Psoas muscle (tissue), 8 donors: ENCODE data around the gene ROBO1. TPM values are rescaled to one million over a fixed set of nuclear protein-coding genes. Genes with fewer than 3 reads are reported as not detected.

Experiments used
- ATAC-seq, 4 donors: fragments of 200-7000 bp; cut with Tn5 transposase; one replicate each; pipeline ENCODE4 v1.9.1; 2020; ENCODE audit warnings: moderate library complexity in 3 of 4, mild to moderate bottlenecking in 2 of 4
- DNase-seq, 2 donors: peaks; one replicate each; pipeline ENCODE4 v3.0.0-alpha.2; 2020
- H3K27ac ChIP-seq: fragments of 200-600 bp; one replicate; pipeline ENCODE4 v1.8.0; 2022
- H3K27me3 ChIP-seq, 3 donors: fragments of 200-600 bp in 1 of 3; one replicate each; pipeline versions ENCODE4 v1.6.1 to v1.8.0; 2013 to 2022; ENCODE audit warnings: low read length in 2 of 3, mild to moderate bottlenecking in 2 of 3, moderate library complexity in 1 of 3; ENCODE audit not compliant: insufficient read depth in 3 of 3
- H3K36me3 ChIP-seq, 2 donors: fragments of 200-600 bp in 1 of 2; one replicate each; pipeline versions ENCODE4 v1.6.1 to v1.8.0; 2013 to 2022; ENCODE audit warnings: low read depth in 1 of 2, mild to moderate bottlenecking in 1 of 2, moderate library complexity in 1 of 2; ENCODE audit not compliant: insufficient read depth in 1 of 2
- H3K4me1 ChIP-seq: fragments of 200-600 bp; one replicate; pipeline ENCODE4 v1.8.0; 2022
- H3K4me3 ChIP-seq: fragments of 200-600 bp; one replicate; pipeline ENCODE4 v1.8.0; 2022; ENCODE audit warnings: mild to moderate bottlenecking
- H3K9me3 ChIP-seq: fragments of 200-600 bp; one replicate; pipeline ENCODE4 v1.8.0; 2022
- WGBS, 3 donors: extraction: QIAGEN DNeasy Blood & Tissue Kit; methylation state at CpG; one replicate each; pipeline versions ENCODE4 v1.1.6 to v1.1.7; 2013; 5-methylcytosine and 5-hydroxymethylcytosine counted together
- intact Hi-C, 2 donors: fragments of 100-400 bp; cut with DNase I; formaldehyde crosslinking; loops; one replicate each; pipeline versions ENCODE4 v1.11.0 to v1.14.2; 2022
- polyA plus RNA-seq, 3 donors: library from polyadenylated mRNA; stranded (reverse); fragments of 200-250 nt; gene quantifications; one replicate each; pipeline ENCODE4 v1.2.3, GENCODE V29; 2013
- total RNA-seq, 4 donors: library from RNA; stranded (reverse); fragmentation: NEBNext Ultra II Directional in 2 of 4; extraction: Animal tissue kit (Norgen Biotek cat#: 25700) in 2 of 4; gene quantifications; one replicate each; pipeline versions ENCODE4 v1.2.1 to v1.2.4, GENCODE V29; 2021 to 2023
- TF ChIP-seq, protein P1 (sequence below): fragments of 200-600 bp; IDR thresholded peaks from one replicate; pipeline ENCODE4 v1.8.0; 2022; ENCODE audit warnings: antibody characterized with exemption
- donor health status: healthy with polysubstance abuse.
- donor health status: DM: no; HTN: no; CAD: no; lungs with moderate emphysema.
- donor health status: Bipolar disorder and iron deficiency.
- donor health status: healthy.
- donor health status: DM: yes; HTN: yes; CAD: no.
- donor health status: DM: no; HTN: no; CAD: no.
- donor health status: DM: no; HTN: no; CAD: no.
- donor health status: DM: yes; HTN: yes; CAD: no.

ROBO1 gene
- total and polyA plus RNA-seq, 7 donors, result 0.52 to 14.0 (median 4.9) TPM

- Histone ChIP-seq H3K27me3 (no peaks in the 10 kb centered on the region), H3K36me3 (no peaks in the 10 kb centered on the region), H3K4me1 (no peaks in the 10 kb centered on the region), H3K27ac (no peak overlapping the region), H3K9me3 (peaks cover 5% of the 10 kb centered on the region), H3K4me3 (no peak overlapping the region)
- 60 to 75% (median 72%) methylated on average over 2 of the region's 2 CpGs for WGBS, 3 donors
- ATAC-seq, result peak in 2 of 4 donors; percentile 34 to 55
- no peak for DNase-seq
- TF ChIP-seq, protein P1, sequence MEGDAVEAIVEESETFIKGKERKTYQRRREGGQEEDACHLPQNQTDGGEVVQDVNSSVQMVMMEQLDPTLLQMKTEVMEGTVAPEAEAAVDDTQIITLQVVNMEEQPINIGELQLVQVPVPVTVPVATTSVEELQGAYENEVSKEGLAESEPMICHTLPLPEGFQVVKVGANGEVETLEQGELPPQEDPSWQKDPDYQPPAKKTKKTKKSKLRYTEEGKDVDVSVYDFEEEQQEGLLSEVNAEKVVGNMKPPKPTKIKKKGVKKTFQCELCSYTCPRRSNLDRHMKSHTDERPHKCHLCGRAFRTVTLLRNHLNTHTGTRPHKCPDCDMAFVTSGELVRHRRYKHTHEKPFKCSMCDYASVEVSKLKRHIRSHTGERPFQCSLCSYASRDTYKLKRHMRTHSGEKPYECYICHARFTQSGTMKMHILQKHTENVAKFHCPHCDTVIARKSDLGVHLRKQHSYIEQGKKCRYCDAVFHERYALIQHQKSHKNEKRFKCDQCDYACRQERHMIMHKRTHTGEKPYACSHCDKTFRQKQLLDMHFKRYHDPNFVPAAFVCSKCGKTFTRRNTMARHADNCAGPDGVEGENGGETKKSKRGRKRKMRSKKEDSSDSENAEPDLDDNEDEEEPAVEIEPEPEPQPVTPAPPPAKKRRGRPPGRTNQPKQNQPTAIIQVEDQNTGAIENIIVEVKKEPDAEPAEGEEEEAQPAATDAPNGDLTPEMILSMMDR, result no peak
- intact Hi-C loops, result no loop called here
Observed at GRCh38 chr3:78941587-78941986, 826.2 kb downstream of the ROBO1 start.

GRCh38 chr3:78940626-78941025, 827.2 kb downstream of the ROBO1 start:
- 89 to 92% (median 90%) methylated on average over 4 of the region's 4 CpGs for WGBS, 3 donors
- intact Hi-C loops, result no loop called here

GRCh38 chr3:78940128-78940527, 827.7 kb downstream of the ROBO1 start:
- ATAC-seq (no peak), DNase-seq (no peak)
- Histone ChIP-seq H3K36me3 (no peaks in the 10 kb centered on the region), H3K4me1 (no peaks in the 10 kb centered on the region), H3K4me3 (no peak overlapping the region), H3K27ac (no peak overlapping the region), H3K27me3 (no peaks in the 10 kb centered on the region), H3K9me3 (peaks cover 5% of the 10 kb centered on the region)
- intact Hi-C loops, result no loop called here
- TF ChIP-seq, protein P1, result no peak
- WGBS, 3 donors, result 59 to 87% (median 62%) methylated on average over 2 of the region's 2 CpGs

More at GRCh38 chr3:78940626-78941025, 827.2 kb downstream of the ROBO1 start:
- ATAC-seq, result no peak
- no peak for DNase-seq
- Histone ChIP-seq H3K4me3 (no peak overlapping the region), H3K36me3 (no peaks in the 10 kb centered on the region), H3K4me1 (no peaks in the 10 kb centered on the region), H3K27ac (no peak overlapping the region), H3K9me3 (peaks cover 5% of the 10 kb centered on the region), H3K27me3 (no peaks in the 10 kb centered on the region)
- TF ChIP-seq, protein P1, result no peak

- H3K36me3 ChIP-seq, result no peaks in the 10 kb centered on the region
- H3K4me3 ChIP-seq, result no peak overlapping the region
- intact Hi-C loops, result no loop called here
- no peaks in the 10 kb centered on the region for H3K4me1 ChIP-seq
- no peak overlapping the region for H3K27ac ChIP-seq
- ATAC-seq (no peak), DNase-seq (no peak)
- H3K9me3 ChIP-seq, result no peaks in the 10 kb centered on the region
- TF ChIP-seq, protein P1, result no peak
- H3K27me3 ChIP-seq, result no peaks in the 10 kb centered on the region
Observed at GRCh38 chr3:78937475-78937874, 830.3 kb downstream of the ROBO1 start.

- 82 to 88% (median 86%) methylated on average over 1 of the region's 1 CpG for WGBS, 3 donors
- H3K4me3 ChIP-seq, result no peak overlapping the region
- DNase-seq, result no peak
- ATAC-seq, result no peak
- H3K27ac ChIP-seq, result no peak overlapping the region
- no peaks in the 10 kb centered on the region for H3K9me3 ChIP-seq
- H3K4me1 ChIP-seq, result no peaks in the 10 kb centered on the region
- no peaks in the 10 kb centered on the region for H3K27me3 ChIP-seq
- intact Hi-C loops, result loop anchor here in 1 of 2 donors (5.0 kb wide), 1 partner anchor 1480 kb away; no protein-coding TSS in a partner anchor
- TF ChIP-seq, protein P1, result no peak
- no peaks in the 10 kb centered on the region for H3K36me3 ChIP-seq
Observed at GRCh38 chr3:78927759-78928158, 840.0 kb downstream of the ROBO1 start.
